ENCODE data around the gene KAT8. TPM values are rescaled to one million over a fixed set of nuclear protein-coding genes. Genes with fewer than 3 reads are reported as not detected.

Gene KAT8
- total RNA-seq, 1 experiment from 2014 or later: 44.9 TPM

- Histone ChIP-seq H3K9me3 (ENCODE audit: control insufficient read depth in 1 of 2, insufficient read depth in 1 of 2, low read depth in 1 of 2, low read length in 2 of 2) (no peaks in the 10 kb centered on the region), H4K20me1 (ENCODE audit: insufficient read depth) (no peaks in the 10 kb centered on the region), H3K4me3 (replicated peaks in 1 of 2; ENCODE audit: low read depth in 1 of 2, low read length in 2 of 2) (no peak within 1 kb of the TSS), H3K4me2 (ENCODE audit: low read length) (no peak within 1 kb of the TSS), H3K79me2 (ENCODE audit: insufficient read depth, low read length) (peaks cover 28% of the 10 kb centered on the region), H3K4me1 (ENCODE audit: control insufficient read depth in 1 of 2, insufficient read depth in 2 of 2, low read length in 2 of 2) (peaks cover 5 to 12% of the 10 kb centered on the region in 2 experiments; a peak in 3 of 4 replicates), H3K9ac (ENCODE audit: low read length) (no peak within 1 kb of the TSS), H3K27ac (ENCODE audit: low read depth, low read length) (no peak within 1 kb of the TSS), H3K9me2 (ENCODE audit: insufficient read depth) (no peaks in the 10 kb centered on the region), H3K27me3 (ENCODE audit: insufficient read depth, low read length) (no peaks in the 10 kb centered on the region), H2AFZ (ENCODE audit: low read depth, low read length, poor library complexity, severe bottlenecking) (no peak within 1 kb of the TSS), H3K36me3 (ENCODE audit: control insufficient read depth in 1 of 2, insufficient read depth in 2 of 2, low read length in 2 of 2) (peaks cover 0 to 9% of the 10 kb centered on the region in 2 experiments; a peak in 3 of 4 replicates)
- no TSS peak for BruUV-seq (replicated peaks)
- TF ChIP-seq EZH2 (IDR thresholded peaks at IDR 0.05) (no peak), ELF1 (IDR thresholded peaks at IDR 0.05; ENCODE audit: borderline replicate concordance, low read depth) (no peak), ATF3 (IDR thresholded peaks at IDR 0.05) (no peak), ZNF274 (IDR thresholded peaks at IDR 0.05; ENCODE audit: low read depth, low read length) (no peak), CBX3 (IDR thresholded peaks at IDR 0.05; ENCODE audit: low read depth) (no peak), EZH2phosphoT487 (IDR thresholded peaks at IDR 0.05; ENCODE audit: borderline replicate concordance) (no peak), EGR1 (IDR thresholded peaks at IDR 0.05; ENCODE audit: low read depth) (no peak), SRF (IDR thresholded peaks at IDR 0.05; ENCODE audit: low read depth) (no peak), MAX (IDR thresholded peaks at IDR 0.05) (no peak), POLR2AphosphoS5 (IDR thresholded peaks at IDR 0.05; ENCODE audit: low read depth, low read length) (no peak), YY1 (IDR thresholded peaks at IDR 0.05; ENCODE audit: extremely low read depth, insufficient replicate concordance, low read depth, low read length) (no peak), TCF7L2 (IDR thresholded peaks at IDR 0.05; ENCODE audit: borderline replicate concordance, extremely low read depth, insufficient read depth, insufficient read length) (no peak), FOSL1 (IDR thresholded peaks at IDR 0.05; ENCODE audit: low read depth) (no peak), REST (IDR thresholded peaks at IDR 0.05; ENCODE audit: low read depth) (no peak), POLR2A (IDR thresholded peaks at IDR 0.05; ENCODE audit: borderline replicate concordance, extremely low read depth, insufficient read depth, insufficient read length) (no peak), SP1 (IDR thresholded peaks at IDR 0.05; ENCODE audit: low read depth) (no peak), JUND (IDR thresholded peaks at IDR 0.05) (no peak), SIN3A (IDR thresholded peaks at IDR 0.05; ENCODE audit: low read depth) (no peak), CEBPB (IDR thresholded peaks at IDR 0.05; ENCODE audit: low read depth) (no peak), ZBTB33 (IDR thresholded peaks at IDR 0.05; ENCODE audit: extremely low read depth, insufficient replicate concordance, low read length) (no peak)
- no peak for DNase-seq (ENCODE audit: low read depth, low spot score)
- no peak for ATAC-seq
- ChIA-PET CTCF (no interaction called here), POLR2A (no interaction called here), RAD21 (ENCODE audit: low non-redundant PET in 1 of 2, low total read pairs in 2 of 2, uncharacterized antibody in 2 of 2, unreplicated experiment in 2 of 2) (no interaction called here)
- intact Hi-C loops (cut with micrococcal nuclease): no loop called here
These were observed 28.8 kb upstream of the KAT8 start, which contains the start of gene PRSS53 for GRCh38 chr16:31088459-31089183. PRSS53 (minus strand) TSS chr16:31088943; CDS start chr16:31088809, 134 bp downstream.
